HG03103 (cell line): ENCODE results near the gene ZNF786.
"Not testable (repeated sequence)": the region's sequence is repeated elsewhere in the genome, so short reads cannot be mapped to it uniquely, and the experiment has no call there.

Experiments
- ATAC-seq: cut with Tn5 transposase; IDR thresholded peaks from one replicate; pipeline ENCODE4 v1.9.1; 2021; ENCODE audit warnings: low read depth; ENCODE audit not compliant: unreplicated experiment

ZNF786 gene

GRCh38 chr7:149081914-149082313 is 8.6 kb downstream of the ZNF786 start:
- no peak for ATAC-seq

- no peak for ATAC-seq
Measured at GRCh38 chr7:149077594-149077993, 12.9 kb downstream of the ZNF786 start.

- ATAC-seq = no peak
Measured at GRCh38 chr7:149075286-149075685, 15.2 kb downstream of the ZNF786 start.

GRCh38 chr7:149074116-149074885 is 16.2 kb downstream of the ZNF786 start:
- ATAC-seq = no peak

- ATAC-seq = no peak
Measured at GRCh38 chr7:149072438-149072775, 18.1 kb downstream of the ZNF786 start.

GRCh38 chr7:149071641-149072437 is 18.7 kb downstream of the ZNF786 start:
- ATAC-seq = no peak

- no peak for ATAC-seq
Measured at GRCh38 chr7:149071182-149071635, 19.3 kb downstream of the ZNF786 start.

GRCh38 chr7:149070372-149071125 is 20.0 kb downstream of the ZNF786 start:
- no peak for ATAC-seq

GRCh38 chr7:149067869-149068268 is 22.6 kb downstream of the ZNF786 start:
- ATAC-seq = no peak

GRCh38 chr7:149063476-149063875 is 27.0 kb downstream of the ZNF786 start:
- no peak for ATAC-seq

- not testable (repeated sequence) for ATAC-seq
Measured at GRCh38 chr7:149062217-149062899, 28.2 kb downstream of the ZNF786 start.

GRCh38 chr7:149060156-149060555 is 30.4 kb downstream of the ZNF786 start:
- no peak for ATAC-seq

GRCh38 chr7:149053885-149054284 is 36.6 kb downstream of the ZNF786 start:
- ATAC-seq = no peak

- no peak for ATAC-seq
Measured at GRCh38 chr7:149053384-149053783, 37.1 kb downstream of the ZNF786 start.

- ATAC-seq = no peak
Measured at GRCh38 chr7:149050941-149051340, 39.6 kb downstream of the ZNF786 start.

- ATAC-seq = no peak
Measured at GRCh38 chr7:149048805-149049204, 41.7 kb downstream of the ZNF786 start.

GRCh38 chr7:149046416-149046815 is 44.1 kb downstream of the ZNF786 start:
- ATAC-seq = no peak

GRCh38 chr7:149043936-149044335 is 46.6 kb downstream of the ZNF786 start:
- ATAC-seq = no peak

- ATAC-seq = no peak
Measured at GRCh38 chr7:149041350-149041749, 49.2 kb downstream of the ZNF786 start.

- ATAC-seq = not testable (repeated sequence)
Measured at GRCh38 chr7:149038641-149039040, 51.9 kb downstream of the ZNF786 start.

GRCh38 chr7:149036676-149037075 is 53.8 kb downstream of the ZNF786 start:
- no peak for ATAC-seq
